Ascending aorta (tissue), 2 donors: ENCODE results near the gene NR2F2. TPM values are rescaled to one million over a fixed set of nuclear protein-coding genes. Genes with fewer than 3 reads are reported as not detected.

Experiments
- DNase-seq, 2 donors: peaks; one replicate each; pipeline ENCODE4 v3.0.0-alpha.2; 2019; ENCODE audit warnings: low spot score in 2 of 2
- H3K27ac ChIP-seq, 2 donors: fragments of 200-600 bp; sonication (generic); one replicate each; pipeline ENCODE4 v1.5.1; 2016 to 2017; ENCODE audit warnings: mild to moderate bottlenecking in 1 of 2
- H3K27me3 ChIP-seq: fragments of 200-600 bp; sonication (generic); one replicate; pipeline ENCODE4 v1.5.1; 2017
- H3K36me3 ChIP-seq, 2 donors: fragments of 200-600 bp; sonication (generic); one replicate each; pipeline ENCODE4 v1.5.1; 2016
- H3K4me1 ChIP-seq, 2 donors: fragments of 200-600 bp; sonication (generic); one replicate each; pipeline ENCODE4 v1.5.1; 2016 to 2017; ENCODE audit warnings: mild to moderate bottlenecking in 1 of 2
- H3K4me3 ChIP-seq, 2 donors: fragments of 200-600 bp; sonication (generic); one replicate each; pipeline ENCODE4 v1.5.1; 2016 to 2017; ENCODE audit warnings: mild to moderate bottlenecking in 1 of 2
- H3K9me3 ChIP-seq, 2 donors: fragments of 200-600 bp; sonication (generic); one replicate each; pipeline ENCODE4 v1.5.1; 2016
- intact Hi-C: fragments of 100-400 bp; cut with DNase I; formaldehyde crosslinking; loops from one replicate; pipeline ENCODE4 v1.15.1; 2023
- total RNA-seq: library from RNA; depleted of rRNA; stranded (reverse); fragments of >200 nt; gene quantifications from one replicate; pipeline ENCODE4 v1.1.0, GENCODE V29; 2016
- TF ChIP-seq, protein P1 (sequence below), 3 experiments: fragments of 200-600 bp in 2 of 3; fragments of 450-650 bp in 1 of 3; sonication (generic) in 2 of 3; IDR thresholded peaks; one replicate each; pipeline ENCODE4 v1.5.1; 2016 to 2019; ENCODE audit warnings: antibody characterized with exemption in 3 of 3, mild to moderate bottlenecking in 1 of 3, moderate library complexity in 1 of 3

Gene NR2F2
- total RNA-seq, 1 donor from 2014 or later = 126 TPM

DNA sequence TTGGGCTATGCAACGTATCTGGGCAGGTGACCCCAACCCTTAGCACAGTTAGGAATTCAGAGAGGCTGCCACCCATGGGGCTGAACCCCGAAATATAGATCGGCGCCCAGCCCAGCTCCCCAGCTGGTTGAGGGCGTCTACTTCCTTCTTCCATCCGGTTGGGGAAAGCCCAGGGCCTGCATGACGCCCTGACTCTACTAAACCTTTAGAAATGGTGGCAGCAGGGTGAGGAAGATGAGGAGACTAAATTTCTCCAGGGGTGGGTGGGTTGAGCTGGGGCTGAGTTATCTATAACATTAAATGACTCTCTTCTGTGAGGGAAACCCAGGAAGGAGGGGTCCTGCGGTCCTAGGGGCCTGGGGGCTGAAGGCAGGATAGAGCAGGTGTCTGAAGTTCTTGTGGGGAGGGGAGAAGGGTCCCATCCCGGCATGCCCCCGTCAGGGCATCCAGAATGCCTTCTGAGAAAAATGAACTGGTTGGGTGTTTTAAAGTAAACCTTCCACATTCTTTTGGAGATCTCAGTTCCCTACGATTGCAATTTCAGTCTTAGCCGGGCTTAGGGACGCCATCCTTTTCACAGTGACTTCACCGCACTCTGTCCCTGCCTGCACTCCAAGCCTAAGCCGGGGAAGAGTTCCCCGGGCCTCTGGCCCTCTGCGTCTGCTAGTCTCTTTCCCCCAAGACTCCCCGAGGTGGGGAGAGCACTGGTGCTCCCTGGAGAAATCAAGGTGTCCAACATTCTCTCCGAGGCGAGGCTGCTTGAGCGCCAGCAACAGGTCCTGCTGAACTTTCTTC is 28.5 kb downstream of the NR2F2 start:
- peak overlapping the region in 1 of 2 donors; percentile 62 for H3K4me3 ChIP-seq
- H3K9me3 ChIP-seq = no peaks in the 10 kb centered on the region
- TF ChIP-seq, protein P1, sequence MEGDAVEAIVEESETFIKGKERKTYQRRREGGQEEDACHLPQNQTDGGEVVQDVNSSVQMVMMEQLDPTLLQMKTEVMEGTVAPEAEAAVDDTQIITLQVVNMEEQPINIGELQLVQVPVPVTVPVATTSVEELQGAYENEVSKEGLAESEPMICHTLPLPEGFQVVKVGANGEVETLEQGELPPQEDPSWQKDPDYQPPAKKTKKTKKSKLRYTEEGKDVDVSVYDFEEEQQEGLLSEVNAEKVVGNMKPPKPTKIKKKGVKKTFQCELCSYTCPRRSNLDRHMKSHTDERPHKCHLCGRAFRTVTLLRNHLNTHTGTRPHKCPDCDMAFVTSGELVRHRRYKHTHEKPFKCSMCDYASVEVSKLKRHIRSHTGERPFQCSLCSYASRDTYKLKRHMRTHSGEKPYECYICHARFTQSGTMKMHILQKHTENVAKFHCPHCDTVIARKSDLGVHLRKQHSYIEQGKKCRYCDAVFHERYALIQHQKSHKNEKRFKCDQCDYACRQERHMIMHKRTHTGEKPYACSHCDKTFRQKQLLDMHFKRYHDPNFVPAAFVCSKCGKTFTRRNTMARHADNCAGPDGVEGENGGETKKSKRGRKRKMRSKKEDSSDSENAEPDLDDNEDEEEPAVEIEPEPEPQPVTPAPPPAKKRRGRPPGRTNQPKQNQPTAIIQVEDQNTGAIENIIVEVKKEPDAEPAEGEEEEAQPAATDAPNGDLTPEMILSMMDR (IDR thresholded peaks at IDR 0.05) = no peak
- no peak overlapping the region for H3K27ac ChIP-seq
- no peak for DNase-seq
- H3K4me1 ChIP-seq = peaks cover 4 to 15% of the 10 kb centered on the region in 2 donors
- no peaks in the 10 kb centered on the region for H3K36me3 ChIP-seq
- intact Hi-C loops = loop anchor here (5.0 kb wide), 2 partner anchors 48 to 802 kb away; no protein-coding TSS in a partner anchor
- peaks cover 8% of the 10 kb centered on the region for H3K27me3 ChIP-seq

DNA sequence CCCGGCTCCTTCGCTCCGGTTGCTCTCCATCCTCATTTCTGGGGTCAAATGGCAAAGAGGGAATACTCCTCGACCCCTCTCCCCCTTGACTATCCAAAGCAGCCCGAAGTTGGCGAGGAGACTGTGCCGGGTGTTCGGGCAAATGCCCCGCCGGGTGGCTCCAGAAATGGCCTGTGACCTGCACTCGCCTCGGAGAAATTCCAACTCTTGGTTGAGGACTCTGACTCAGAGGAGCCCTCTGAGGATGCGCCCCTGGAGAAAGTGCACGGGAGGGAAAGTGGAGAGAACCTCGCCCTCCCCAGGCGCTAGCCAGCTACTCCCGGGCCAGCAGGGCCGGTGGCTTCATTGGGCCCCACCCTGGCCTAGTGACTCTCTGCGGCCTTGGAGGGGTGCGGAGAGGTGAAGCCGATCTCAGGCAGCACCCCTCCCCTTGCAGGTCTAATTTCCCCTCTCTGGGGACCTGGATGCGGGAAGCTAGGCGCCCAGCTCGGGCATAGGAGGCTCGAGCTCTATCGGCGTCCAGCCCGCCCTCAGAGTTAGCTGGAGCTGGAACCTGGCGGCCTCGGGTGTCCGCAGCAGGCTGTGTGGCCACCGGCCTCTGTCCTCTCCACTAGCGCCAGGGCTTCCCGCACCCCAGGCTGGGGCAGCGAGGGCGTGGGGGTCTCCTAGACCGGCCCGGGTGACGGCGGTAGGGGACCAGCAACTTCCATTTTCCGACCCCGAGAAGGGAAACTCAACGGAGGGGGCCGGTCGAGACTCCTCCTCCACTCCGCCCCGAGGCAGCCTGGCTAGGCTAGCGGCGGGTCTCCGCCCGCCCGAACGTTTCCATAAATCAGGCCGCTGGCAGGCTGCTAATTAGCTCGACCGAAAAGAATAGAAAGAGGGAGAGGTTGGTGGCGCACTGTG is 29.4 kb downstream of the NR2F2 start:
- TF ChIP-seq, protein P1 (IDR thresholded peaks at IDR 0.05) = no peak
- no peak overlapping the region for H3K27ac ChIP-seq
- H3K4me1 ChIP-seq = peaks cover 4 to 12% of the 10 kb centered on the region in 2 donors
- peaks cover 8% of the 10 kb centered on the region for H3K27me3 ChIP-seq
- H3K4me3 ChIP-seq = peak overlapping the region; percentile 52 to 62
- intact Hi-C loops = loop anchor here (5.0 to 10.0 kb wide), 3 partner anchors 47 to 803 kb away; no protein-coding TSS in a partner anchor
- H3K9me3 ChIP-seq = no peaks in the 10 kb centered on the region
- no peak for DNase-seq
- no peaks in the 10 kb centered on the region for H3K36me3 ChIP-seq

DNA sequence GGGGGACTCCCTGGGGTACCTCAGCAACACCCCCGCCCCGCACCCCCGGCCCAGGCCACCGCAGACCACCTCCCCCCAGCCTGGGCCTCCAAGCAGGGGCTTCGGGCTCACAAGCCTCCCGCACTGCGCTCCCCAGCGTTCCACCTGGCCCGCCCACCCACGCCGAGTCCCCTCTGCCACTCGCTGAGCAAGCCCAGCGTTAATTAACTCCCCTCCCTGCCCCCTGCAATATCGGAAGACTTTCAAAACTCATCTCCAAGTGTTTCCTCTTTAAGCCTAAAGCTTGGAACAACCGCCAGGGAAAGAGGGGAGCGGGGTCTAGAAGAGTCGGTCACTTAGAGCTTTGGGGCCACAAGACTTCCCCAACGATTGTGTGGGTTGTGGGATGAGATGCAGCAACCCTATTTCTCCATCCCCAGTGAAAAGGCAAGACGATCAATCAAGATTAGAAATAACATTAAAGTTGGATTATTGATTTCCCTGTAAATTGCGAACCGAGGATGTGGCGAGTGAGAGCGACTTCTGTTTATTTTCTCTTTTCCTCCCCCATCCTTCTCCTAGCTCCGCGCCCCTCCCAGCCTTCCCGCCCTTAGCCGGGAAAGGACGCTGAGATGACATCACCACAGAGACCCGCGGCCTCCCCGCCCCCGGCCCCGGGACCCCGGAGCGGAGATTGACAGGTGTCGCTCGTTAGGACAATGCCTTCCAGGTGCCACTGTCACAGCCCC is 30.2 kb downstream of the NR2F2 start:
- intact Hi-C loops = loop anchor here (10.0 kb wide), 1 partner anchor 224 kb away; no protein-coding TSS in a partner anchor
- TF ChIP-seq, protein P1 (IDR thresholded peaks at IDR 0.05) = no peak
- Histone ChIP-seq H3K36me3 (no peaks in the 10 kb centered on the region), H3K27ac (no peak overlapping the region), H3K4me1 (peaks cover 0 to 12% of the 10 kb centered on the region in 2 donors), H3K9me3 (no peaks in the 10 kb centered on the region), H3K27me3 (peaks cover 8% of the 10 kb centered on the region), H3K4me3 (peak overlapping the region; percentile 52 to 62)
- no peak for DNase-seq

DNA sequence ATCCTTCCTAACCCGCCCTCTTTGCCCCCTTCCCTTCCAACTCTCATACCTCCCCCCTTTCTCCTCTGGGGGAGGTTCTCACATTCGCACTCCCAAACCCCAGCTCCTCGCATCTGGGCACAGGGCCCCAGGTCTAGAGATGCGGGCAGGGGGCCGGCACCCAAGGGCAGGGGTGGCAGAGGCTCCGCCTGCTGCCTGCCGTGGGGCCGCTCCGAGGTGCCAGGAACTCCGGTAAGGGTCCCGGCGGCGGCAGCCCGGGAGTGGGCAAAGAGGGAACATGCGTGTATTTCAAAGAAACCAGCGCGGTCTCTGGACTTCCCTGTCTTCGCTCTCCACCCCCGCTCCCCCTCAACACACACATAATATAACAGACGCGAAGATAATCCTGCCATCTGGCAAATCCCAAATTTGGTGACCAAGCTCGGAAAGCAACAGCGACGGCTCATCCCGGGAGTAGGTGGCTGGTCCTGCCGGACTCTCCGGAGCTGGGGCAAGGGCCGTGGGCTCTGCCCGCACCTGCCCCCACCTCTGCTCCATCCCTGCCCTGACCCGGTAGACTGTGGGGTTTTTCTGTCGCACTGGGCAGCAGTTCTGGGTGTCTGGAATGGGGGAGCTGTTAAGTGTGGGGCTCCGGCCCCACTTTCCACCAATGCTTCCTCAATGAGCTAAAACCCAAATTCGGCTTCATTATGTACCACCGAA is 31.0 kb downstream of the NR2F2 start:
- peaks cover 0 to 10% of the 10 kb centered on the region in 2 donors for H3K4me1 ChIP-seq
- no peak overlapping the region for H3K27ac ChIP-seq
- intact Hi-C loops = loop anchor here (10.0 kb wide), 1 partner anchor 223 kb away; no protein-coding TSS in a partner anchor
- H3K4me3 ChIP-seq = peak overlapping the region in 1 of 2 donors; percentile 62
- H3K36me3 ChIP-seq = no peaks in the 10 kb centered on the region
- H3K9me3 ChIP-seq = no peaks in the 10 kb centered on the region
- TF ChIP-seq, protein P1 (IDR thresholded peaks at IDR 0.05) = no peak
- H3K27me3 ChIP-seq = peaks cover 8% of the 10 kb centered on the region
- DNase-seq = no peak
